ENCODE data around the gene PLPPR3. TPM values are rescaled to one million over a fixed set of nuclear protein-coding genes. Genes with fewer than 3 reads are reported as not detected.

The PLPPR3 gene
- total and polyA plus RNA-seq, 10 donors: 0.03 to 0.79 (median 0.42) TPM; not detected in 4

- intact Hi-C loops (cut with DNase I; ENCODE audit: low total_unique reads): loop anchor here (2.0 to 10.0 kb wide), 2 partner anchors 59 to 123 kb away; partner anchors contain the start of gene WDR18
- WGBS, 5 donors: 15 to 29% (median 18%) methylated on average over 48 to 60 of the region's 60 CpGs
- Histone ChIP-seq H3K9me3 (no peaks in the 10 kb centered on the region), H3K27me3 (replicated peaks in 1 of 7) (peaks cover 0 to 58% (median 20%) of the 10 kb centered on the region in 7 donors), H3K4me3 (peak overlapping the region in 2 of 8 donors; percentile 31 to 66), H3K4me1 (peaks cover 11 to 64% (median 46%) of the 10 kb centered on the region in 6 donors), H3K36me3 (peaks cover 0 to 5% (median 0%) of the 10 kb centered on the region in 6 donors), H3K27ac (peak overlapping the region in 1 of 8 donors; percentile 85)
- TF ChIP-seq POLR2AphosphoS5 (IDR thresholded peaks at IDR 0.05) (no peak), CTCF (IDR thresholded peaks at IDR 0.05 in 8 of 11, conservative IDR thresholded peaks at IDR 0.05 in 3 of 11) (no peak), POLR2A (IDR thresholded peaks at IDR 0.05) (no peak)
- DNase-seq: peak; percentile 88
Measured at GRCh38 chr19:861756-862580, 40.2 kb upstream of the PLPPR3 start.

GRCh38 chr19:861141-861755 lies 39.5 kb upstream of the PLPPR3 start:
- Histone ChIP-seq H3K27ac (no peak overlapping the region), H3K9me3 (no peaks in the 10 kb centered on the region), H3K36me3 (peaks cover 0 to 5% (median 0%) of the 10 kb centered on the region in 6 donors), H3K27me3 (replicated peaks in 1 of 7) (peaks cover 0 to 58% (median 20%) of the 10 kb centered on the region in 7 donors), H3K4me3 (peak overlapping the region in 2 of 8 donors; percentile 37 to 66), H3K4me1 (peaks cover 11 to 67% (median 48%) of the 10 kb centered on the region in 6 donors)
- intact Hi-C loops (cut with DNase I; ENCODE audit: low total_unique reads): loop anchor here (10.0 kb wide), 1 partner anchor 124 kb away; the partner anchor contains the start of gene WDR18
- TF ChIP-seq POLR2A (IDR thresholded peaks at IDR 0.05): no peak
- 51 to 71% (median 62%) methylated on average over 23 to 33 of the region's 35 CpGs for WGBS, 5 donors
- peak; percentile 76 for DNase-seq

GRCh38 chr19:858868-859843 lies 37.4 kb upstream of the PLPPR3 start, which contains the start of gene CFD:
Gene CFD, plus strand, starts transcription at chr19:859664. Its CDS starts 26 bp downstream, at chr19:859690.
- Histone ChIP-seq H3K4me3 (peak within 1 kb of the TSS in 7 of 8 donors; percentile 27 to 66 (median 42)), H3K4me1 (peaks cover 11 to 64% (median 46%) of the 10 kb centered on the region in 6 donors), H3K27ac (peak within 1 kb of the TSS in 5 of 8 donors; percentile 1 to 73 (median 60)), H3K36me3 (no peaks in the 10 kb centered on the region), H3K9me3 (no peaks in the 10 kb centered on the region), H3K27me3 (replicated peaks in 1 of 7) (peaks cover 0 to 77% (median 20%) of the 10 kb centered on the region in 7 donors)
- DNase-seq: peak; percentile 91
- WGBS, 5 donors: 23 to 32% (median 25%) methylated on average over 9 to 24 of the region's 24 CpGs
- intact Hi-C loops (cut with DNase I; ENCODE audit: low total_unique reads): loop anchor here (10.0 kb wide), 1 partner anchor 84 kb away; no protein-coding TSS in a partner anchor
- TF ChIP-seq CTCF (IDR thresholded peaks at IDR 0.05 in 8 of 11, conservative IDR thresholded peaks at IDR 0.05 in 3 of 11) (no peak), POLR2AphosphoS5 (IDR thresholded peaks at IDR 0.05) (peak; percentile 80 to 85 (median 81))

- intact Hi-C loops (cut with DNase I; ENCODE audit: low total_unique reads): loop anchor here (10.0 kb wide), 1 partner anchor 83 kb away; no protein-coding TSS in a partner anchor
- Histone ChIP-seq H3K4me1 (peaks cover 7 to 57% (median 38%) of the 10 kb centered on the region in 6 donors), H3K27ac (peak overlapping the region in 1 of 8 donors; percentile 73), H3K36me3 (no peaks in the 10 kb centered on the region), H3K9me3 (no peaks in the 10 kb centered on the region), H3K27me3 (replicated peaks in 1 of 7) (peaks cover 0 to 78% (median 21%) of the 10 kb centered on the region in 7 donors), H3K4me3 (no peak overlapping the region)
- no peak for TF ChIP-seq POLR2A (IDR thresholded peaks at IDR 0.05)
- no peak for TF ChIP-seq CTCF (IDR thresholded peaks at IDR 0.05 in 8 of 11, conservative IDR thresholded peaks at IDR 0.05 in 3 of 11)
- no peak for TF ChIP-seq POLR2AphosphoS5 (IDR thresholded peaks at IDR 0.05)
- DNase-seq: no peak
- WGBS, 5 donors: 76 to 81% (median 79%) methylated on average over 9 of the region's 9 CpGs
Measured at GRCh38 chr19:858284-858683, 36.5 kb upstream of the PLPPR3 start.
